ENCODE results near the gene SP110.

- TF ChIP-seq YY1 (IDR thresholded peaks at IDR 0.05; ENCODE audit: low read depth): no peak
- no peak for TF ChIP-seq TAF1 (IDR thresholded peaks at IDR 0.05; ENCODE audit: low read depth)
- TF ChIP-seq TEAD4 (IDR thresholded peaks at IDR 0.05): no peak
- no peak for TF ChIP-seq MAX (IDR thresholded peaks at IDR 0.05)
- TF ChIP-seq, protein P1, sequence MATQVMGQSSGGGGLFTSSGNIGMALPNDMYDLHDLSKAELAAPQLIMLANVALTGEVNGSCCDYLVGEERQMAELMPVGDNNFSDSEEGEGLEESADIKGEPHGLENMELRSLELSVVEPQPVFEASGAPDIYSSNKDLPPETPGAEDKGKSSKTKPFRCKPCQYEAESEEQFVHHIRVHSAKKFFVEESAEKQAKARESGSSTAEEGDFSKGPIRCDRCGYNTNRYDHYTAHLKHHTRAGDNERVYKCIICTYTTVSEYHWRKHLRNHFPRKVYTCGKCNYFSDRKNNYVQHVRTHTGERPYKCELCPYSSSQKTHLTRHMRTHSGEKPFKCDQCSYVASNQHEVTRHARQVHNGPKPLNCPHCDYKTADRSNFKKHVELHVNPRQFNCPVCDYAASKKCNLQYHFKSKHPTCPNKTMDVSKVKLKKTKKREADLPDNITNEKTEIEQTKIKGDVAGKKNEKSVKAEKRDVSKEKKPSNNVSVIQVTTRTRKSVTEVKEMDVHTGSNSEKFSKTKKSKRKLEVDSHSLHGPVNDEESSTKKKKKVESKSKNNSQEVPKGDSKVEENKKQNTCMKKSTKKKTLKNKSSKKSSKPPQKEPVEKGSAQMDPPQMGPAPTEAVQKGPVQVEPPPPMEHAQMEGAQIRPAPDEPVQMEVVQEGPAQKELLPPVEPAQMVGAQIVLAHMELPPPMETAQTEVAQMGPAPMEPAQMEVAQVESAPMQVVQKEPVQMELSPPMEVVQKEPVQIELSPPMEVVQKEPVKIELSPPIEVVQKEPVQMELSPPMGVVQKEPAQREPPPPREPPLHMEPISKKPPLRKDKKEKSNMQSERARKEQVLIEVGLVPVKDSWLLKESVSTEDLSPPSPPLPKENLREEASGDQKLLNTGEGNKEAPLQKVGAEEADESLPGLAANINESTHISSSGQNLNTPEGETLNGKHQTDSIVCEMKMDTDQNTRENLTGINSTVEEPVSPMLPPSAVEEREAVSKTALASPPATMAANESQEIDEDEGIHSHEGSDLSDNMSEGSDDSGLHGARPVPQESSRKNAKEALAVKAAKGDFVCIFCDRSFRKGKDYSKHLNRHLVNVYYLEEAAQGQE (IDR thresholded peaks at IDR 0.05; ENCODE audit: low read depth): no peak
- TF ChIP-seq CREB1 (IDR thresholded peaks at IDR 0.05; ENCODE audit: low read depth): no peak
- no peak for TF ChIP-seq EGR1 (IDR thresholded peaks at IDR 0.05)
- TF ChIP-seq CEBPB (IDR thresholded peaks at IDR 0.05): no peak
Measured at GRCh38 chr2:230256733-230257332, 37.0 kb upstream of the SP110 start.

All from Ishikawa (cell line).